Measurements from ENCODE around the gene ADNP2.

DNA sequence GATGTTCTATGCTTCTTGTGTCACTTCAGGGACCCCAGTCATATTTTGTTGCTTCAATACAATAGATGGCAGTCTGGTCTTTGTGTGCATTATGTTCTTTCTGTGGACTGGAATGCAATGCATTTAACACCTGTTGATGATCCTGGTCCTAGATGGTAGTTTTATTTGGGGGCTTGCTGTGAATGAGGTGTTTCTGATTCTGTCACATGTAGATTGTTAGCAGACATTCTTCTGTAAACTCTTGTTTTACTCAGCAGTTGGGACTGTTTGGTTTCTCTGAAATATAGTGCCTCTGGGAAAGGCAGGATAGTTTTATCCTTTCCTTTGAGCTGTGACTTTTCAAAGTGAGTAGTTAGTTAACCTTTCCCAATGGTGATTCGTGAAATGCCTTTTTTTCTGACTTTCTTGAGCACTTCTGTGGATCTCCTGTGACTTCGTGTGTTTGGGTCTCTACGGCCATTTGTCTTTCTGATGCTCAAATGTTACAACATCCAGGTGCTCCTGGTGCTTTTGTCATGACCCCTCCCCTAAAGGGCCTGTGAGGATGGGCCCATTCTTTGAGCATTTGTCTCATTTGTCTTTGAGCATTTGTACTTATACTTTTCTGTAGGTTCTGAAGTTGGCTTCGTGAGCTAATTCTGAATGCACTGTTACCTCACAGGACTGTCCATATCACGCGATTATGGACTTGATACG is 20.8 kb downstream of the ADNP2 start:
- TF ChIP-seq, protein P1, sequence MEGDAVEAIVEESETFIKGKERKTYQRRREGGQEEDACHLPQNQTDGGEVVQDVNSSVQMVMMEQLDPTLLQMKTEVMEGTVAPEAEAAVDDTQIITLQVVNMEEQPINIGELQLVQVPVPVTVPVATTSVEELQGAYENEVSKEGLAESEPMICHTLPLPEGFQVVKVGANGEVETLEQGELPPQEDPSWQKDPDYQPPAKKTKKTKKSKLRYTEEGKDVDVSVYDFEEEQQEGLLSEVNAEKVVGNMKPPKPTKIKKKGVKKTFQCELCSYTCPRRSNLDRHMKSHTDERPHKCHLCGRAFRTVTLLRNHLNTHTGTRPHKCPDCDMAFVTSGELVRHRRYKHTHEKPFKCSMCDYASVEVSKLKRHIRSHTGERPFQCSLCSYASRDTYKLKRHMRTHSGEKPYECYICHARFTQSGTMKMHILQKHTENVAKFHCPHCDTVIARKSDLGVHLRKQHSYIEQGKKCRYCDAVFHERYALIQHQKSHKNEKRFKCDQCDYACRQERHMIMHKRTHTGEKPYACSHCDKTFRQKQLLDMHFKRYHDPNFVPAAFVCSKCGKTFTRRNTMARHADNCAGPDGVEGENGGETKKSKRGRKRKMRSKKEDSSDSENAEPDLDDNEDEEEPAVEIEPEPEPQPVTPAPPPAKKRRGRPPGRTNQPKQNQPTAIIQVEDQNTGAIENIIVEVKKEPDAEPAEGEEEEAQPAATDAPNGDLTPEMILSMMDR (IDR thresholded peaks at IDR 0.05) = no peak
- no peak for TF ChIP-seq EZH2 (IDR thresholded peaks at IDR 0.05; ENCODE audit: borderline replicate concordance, insufficient read depth, low read depth, low read length, poor library complexity, severe bottlenecking)

All from B cell (primary cell).